Thyroid gland (tissue), 4 donors: ENCODE data around the gene AFF4. TPM values are rescaled to one million over a fixed set of nuclear protein-coding genes. Genes with fewer than 3 reads are reported as not detected.

Experiments used
- DNase-seq, 2 donors: peaks; one replicate each; pipeline ENCODE4 v3.0.0-alpha.2; 2019
- H3K27ac ChIP-seq, 3 donors: fragments of 200-600 bp; sonication (generic); 1 replicate in 2 of 3; 2 replicates in 1 of 3; pipeline ENCODE4 v1.5.1; 2016 to 2019; ENCODE audit warnings: mild to moderate bottlenecking in 1 of 3, moderate library complexity in 1 of 3
- H3K27me3 ChIP-seq: fragments of 200-600 bp; sonication (generic); one replicate; pipeline ENCODE4 v1.5.1; 2019
- H3K36me3 ChIP-seq, 2 donors: fragments of 200-600 bp; sonication (generic); one replicate each; pipeline ENCODE4 v1.5.1; 2016 to 2019
- H3K4me1 ChIP-seq, 2 donors: fragments of 200-600 bp; sonication (generic); one replicate each; pipeline ENCODE4 v1.5.1; 2017 to 2019
- H3K4me3 ChIP-seq, 3 donors: fragments of 200-600 bp; sonication (generic); replicated peaks in 1 of 3; 1 replicate in 2 of 3; 2 replicates in 1 of 3; pipeline ENCODE4 v1.5.1; 2016; ENCODE audit warnings: mild to moderate bottlenecking in 1 of 3
- H3K9me3 ChIP-seq: fragments of 200-600 bp; sonication (generic); one replicate; pipeline ENCODE4 v1.5.1; 2017
- POLR2A ChIP-seq, 2 donors: fragments of 450-650 bp; IDR thresholded peaks; one replicate each; pipeline ENCODE4 v1.6.1; 2017; ENCODE audit warnings: antibody characterized with exemption in 2 of 2, mild to moderate bottlenecking in 2 of 2, moderate library complexity in 1 of 2
- WGBS, 2 donors: methylation state at CpG; one replicate each; pipeline ENCODE4 v1.1.5; 2017; 5-methylcytosine and 5-hydroxymethylcytosine counted together
- intact Hi-C: fragments of 100-400 bp; cut with DNase I; formaldehyde crosslinking; loops from one replicate; pipeline ENCODE4 v1.15.1; 2023
- total RNA-seq, 4 donors: library from RNA; depleted of rRNA; stranded (reverse); fragments of >200 nt; gene quantifications; one replicate each; pipeline ENCODE4 v1.2.3, GENCODE V29; 2016
- TF ChIP-seq, protein P1 (sequence below), 6 experiments: fragments of 200-600 bp in 3 of 6; fragments of 450-650 bp in 3 of 6; sonication (generic) in 3 of 6; IDR thresholded peaks; one replicate each; pipeline ENCODE4 v1.5.1; 2016 to 2019; ENCODE audit warnings: antibody characterized with exemption in 6 of 6, mild to moderate bottlenecking in 2 of 6, inconsistent platforms in 1 of 6, moderate library complexity in 1 of 6

The AFF4 gene
- total RNA-seq, 4 donors from 2014 or later, result 81.7 to 150 (median 95.7) TPM

DNA sequence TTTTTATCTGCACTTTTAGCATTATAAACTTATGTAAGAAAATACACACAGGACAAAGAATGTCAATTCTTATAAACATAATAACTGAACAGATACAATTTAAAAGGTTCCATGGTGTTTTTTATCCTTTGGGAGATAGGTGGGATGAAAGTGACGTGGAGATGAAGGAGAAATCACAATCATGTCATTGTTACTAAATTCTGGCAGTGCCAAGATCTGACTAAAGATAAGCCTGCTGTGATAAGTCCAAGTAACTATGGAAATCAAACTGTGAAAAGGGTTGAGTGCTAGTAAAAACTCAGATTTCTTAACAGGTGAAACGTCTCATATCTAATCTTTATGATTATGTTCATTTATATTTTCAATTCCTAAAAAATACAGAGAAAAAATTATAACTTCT, 78.9 kb downstream of the AFF4 start:
- no peak overlapping the region for H3K27ac ChIP-seq
- H3K27me3 ChIP-seq, result no peaks in the 10 kb centered on the region
- no peaks in the 10 kb centered on the region for H3K9me3 ChIP-seq
- H3K36me3 ChIP-seq, result peaks cover 49 to 73% of the 10 kb centered on the region in 2 donors
- 92 to 94% methylated on average over 2 of the region's 2 CpGs for WGBS, 2 donors
- intact Hi-C loops, result no loop called here
- DNase-seq, result no peak
- no peak overlapping the region for H3K4me3 ChIP-seq
- no peaks in the 10 kb centered on the region for H3K4me1 ChIP-seq
- TF ChIP-seq, protein P1, sequence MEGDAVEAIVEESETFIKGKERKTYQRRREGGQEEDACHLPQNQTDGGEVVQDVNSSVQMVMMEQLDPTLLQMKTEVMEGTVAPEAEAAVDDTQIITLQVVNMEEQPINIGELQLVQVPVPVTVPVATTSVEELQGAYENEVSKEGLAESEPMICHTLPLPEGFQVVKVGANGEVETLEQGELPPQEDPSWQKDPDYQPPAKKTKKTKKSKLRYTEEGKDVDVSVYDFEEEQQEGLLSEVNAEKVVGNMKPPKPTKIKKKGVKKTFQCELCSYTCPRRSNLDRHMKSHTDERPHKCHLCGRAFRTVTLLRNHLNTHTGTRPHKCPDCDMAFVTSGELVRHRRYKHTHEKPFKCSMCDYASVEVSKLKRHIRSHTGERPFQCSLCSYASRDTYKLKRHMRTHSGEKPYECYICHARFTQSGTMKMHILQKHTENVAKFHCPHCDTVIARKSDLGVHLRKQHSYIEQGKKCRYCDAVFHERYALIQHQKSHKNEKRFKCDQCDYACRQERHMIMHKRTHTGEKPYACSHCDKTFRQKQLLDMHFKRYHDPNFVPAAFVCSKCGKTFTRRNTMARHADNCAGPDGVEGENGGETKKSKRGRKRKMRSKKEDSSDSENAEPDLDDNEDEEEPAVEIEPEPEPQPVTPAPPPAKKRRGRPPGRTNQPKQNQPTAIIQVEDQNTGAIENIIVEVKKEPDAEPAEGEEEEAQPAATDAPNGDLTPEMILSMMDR (IDR thresholded peaks at IDR 0.05), result no peak
- no peak for TF ChIP-seq POLR2A (IDR thresholded peaks at IDR 0.05)

DNA sequence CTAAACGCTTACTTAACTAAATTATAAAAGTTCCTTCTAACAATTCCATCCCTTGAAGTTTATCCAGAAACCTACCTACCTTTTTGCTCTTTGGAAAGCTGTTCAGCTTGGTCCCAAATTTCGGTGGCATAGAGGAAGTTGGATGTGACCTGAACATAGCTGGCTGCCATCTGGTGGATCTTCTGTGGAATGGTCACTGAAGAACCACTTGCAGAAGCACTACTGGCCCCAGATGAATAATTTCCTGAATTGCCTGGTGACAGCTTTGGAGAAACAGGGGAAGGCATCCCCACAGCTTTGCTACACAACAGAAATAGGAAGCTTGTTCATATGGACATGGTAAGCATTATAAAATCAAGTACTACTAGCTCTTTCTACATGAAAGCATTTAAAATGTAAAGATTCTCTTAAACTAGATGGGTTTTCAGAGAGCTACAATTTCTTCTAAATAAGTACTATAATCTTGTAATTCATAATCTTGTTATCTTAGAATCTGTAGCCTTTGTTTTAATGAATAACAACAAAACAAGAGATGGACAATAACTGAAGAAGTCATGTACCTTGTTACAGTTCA, 80.1 kb downstream of the AFF4 start:
- peaks cover 49 to 63% of the 10 kb centered on the region in 2 donors for H3K36me3 ChIP-seq
- H3K27ac ChIP-seq, result no peak overlapping the region
- H3K27me3 ChIP-seq, result no peaks in the 10 kb centered on the region
- no peaks in the 10 kb centered on the region for H3K9me3 ChIP-seq
- 38 to 43% methylated on average over 2 of the region's 2 CpGs for WGBS, 2 donors
- H3K4me1 ChIP-seq, result peaks cover 0 to 1% of the 10 kb centered on the region in 2 donors
- intact Hi-C loops, result no loop called here
- H3K4me3 ChIP-seq, result no peak overlapping the region
- TF ChIP-seq, protein P1 (IDR thresholded peaks at IDR 0.05), result peak; percentile 17 to 65 (median 54)
- TF ChIP-seq POLR2A (IDR thresholded peaks at IDR 0.05), result no peak
- peak; percentile 49 to 50 for DNase-seq

DNA sequence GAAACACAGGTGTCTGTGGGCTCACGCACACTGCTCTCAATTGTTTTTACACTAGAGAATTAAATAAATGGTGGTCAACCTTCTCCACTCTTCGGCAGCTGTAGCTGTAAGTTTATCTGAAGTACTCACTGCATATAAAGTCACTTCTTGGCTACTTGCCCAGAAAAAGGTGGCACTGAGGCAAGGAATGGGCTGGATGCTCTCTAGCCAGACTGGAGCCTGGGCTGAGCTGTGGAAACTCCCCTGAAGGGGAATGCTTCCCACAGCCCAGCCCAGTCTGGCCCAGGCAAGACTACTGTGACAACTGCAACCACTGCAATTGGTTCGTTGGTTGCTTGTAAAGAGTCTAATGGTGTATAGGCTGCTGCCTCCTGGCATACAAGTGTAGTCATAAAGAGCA, 85.5 kb downstream of the AFF4 start:
- WGBS, 2 donors, result 54 to 62% methylated on average over 3 of the region's 3 CpGs
- peak; percentile 18 to 42 for DNase-seq
- intact Hi-C loops, result no loop called here
- peaks cover 0 to 10% of the 10 kb centered on the region in 2 donors for H3K4me1 ChIP-seq
- no peaks in the 10 kb centered on the region for H3K9me3 ChIP-seq
- TF ChIP-seq, protein P1 (IDR thresholded peaks at IDR 0.05), result no peak
- TF ChIP-seq POLR2A (IDR thresholded peaks at IDR 0.05), result no peak
- no peak overlapping the region for H3K4me3 ChIP-seq
- no peak overlapping the region for H3K27ac ChIP-seq
- H3K27me3 ChIP-seq, result no peaks in the 10 kb centered on the region
- H3K36me3 ChIP-seq, result peaks cover 22 to 29% of the 10 kb centered on the region in 2 donors

DNA sequence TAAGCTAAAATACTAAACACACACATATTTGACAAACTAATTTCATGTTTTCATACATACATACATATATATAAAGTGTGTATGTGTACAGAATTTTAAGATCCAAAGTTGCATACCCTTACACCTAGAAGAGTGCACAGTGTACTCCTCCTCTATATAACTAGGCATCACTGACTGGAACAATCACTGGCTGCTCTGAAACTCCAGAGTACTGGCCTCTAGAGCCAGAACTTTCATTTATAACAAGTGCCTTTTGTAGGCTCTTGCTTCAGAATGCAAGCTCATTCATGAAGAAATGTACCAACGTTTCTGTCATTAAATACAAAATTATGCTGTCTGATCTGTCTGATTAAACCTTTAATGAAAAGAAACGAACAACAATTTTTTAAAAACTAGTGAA, 86.0 kb downstream of the AFF4 start:
- Histone ChIP-seq H3K9me3 (no peaks in the 10 kb centered on the region), H3K36me3 (peaks cover 21 to 29% of the 10 kb centered on the region in 2 donors), H3K4me1 (peaks cover 0 to 10% of the 10 kb centered on the region in 2 donors), H3K27ac (no peak overlapping the region), H3K27me3 (no peaks in the 10 kb centered on the region), H3K4me3 (no peak overlapping the region)
- DNase-seq, result no peak
- 64 to 72% methylated on average over 2 of the region's 2 CpGs for WGBS, 2 donors
- intact Hi-C loops, result no loop called here
- TF ChIP-seq, protein P1 (IDR thresholded peaks at IDR 0.05), result no peak
- TF ChIP-seq POLR2A (IDR thresholded peaks at IDR 0.05), result no peak

DNA sequence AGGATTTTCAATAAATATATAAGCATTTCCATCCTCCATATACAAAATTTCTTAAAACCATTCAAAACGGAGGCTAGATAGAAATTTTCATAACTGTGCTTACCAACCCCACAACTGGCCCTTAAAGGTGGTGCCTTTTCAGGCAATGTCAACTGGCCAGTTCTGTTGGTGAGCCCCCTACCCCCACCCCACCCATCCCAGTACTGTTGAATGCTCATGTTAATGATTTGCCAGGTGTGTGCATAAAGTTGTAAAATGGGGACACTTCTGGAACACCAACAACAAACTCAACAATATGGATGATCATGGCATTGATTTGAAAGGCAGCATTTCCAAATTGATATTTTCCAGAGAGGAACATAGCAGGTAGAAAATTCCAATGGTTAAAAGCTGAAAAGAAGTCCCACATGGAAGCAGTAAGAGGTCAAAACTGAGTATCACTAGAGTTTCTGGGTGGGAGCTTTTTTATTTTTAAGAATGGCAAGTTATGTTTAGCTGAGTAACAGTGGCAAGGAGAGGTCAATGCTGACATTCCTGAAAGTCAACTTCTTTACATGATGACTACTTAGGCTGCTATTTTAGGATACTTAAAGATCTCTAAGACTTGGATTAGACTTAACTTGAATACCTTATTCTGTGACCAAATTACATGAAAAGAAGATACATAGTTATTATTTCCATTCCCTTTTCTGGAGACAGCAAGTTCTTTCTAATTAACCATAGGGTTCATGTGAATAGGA, 87.2 kb downstream of the AFF4 start:
- no peaks in the 10 kb centered on the region for H3K27me3 ChIP-seq
- TF ChIP-seq, protein P1 (IDR thresholded peaks at IDR 0.05), result no peak
- no peak for TF ChIP-seq POLR2A (IDR thresholded peaks at IDR 0.05)
- peaks cover 11 to 17% of the 10 kb centered on the region in 2 donors for H3K36me3 ChIP-seq
- H3K4me3 ChIP-seq, result no peak overlapping the region
- WGBS, 2 donors, result 87 to 98% methylated on average over 1 of the region's 1 CpG
- H3K9me3 ChIP-seq, result no peaks in the 10 kb centered on the region
- no peak overlapping the region for H3K27ac ChIP-seq
- DNase-seq, result no peak
- intact Hi-C loops, result no loop called here
- H3K4me1 ChIP-seq, result peaks cover 0 to 10% of the 10 kb centered on the region in 2 donors
